ENCODE results near the gene FZD8.

DNA sequence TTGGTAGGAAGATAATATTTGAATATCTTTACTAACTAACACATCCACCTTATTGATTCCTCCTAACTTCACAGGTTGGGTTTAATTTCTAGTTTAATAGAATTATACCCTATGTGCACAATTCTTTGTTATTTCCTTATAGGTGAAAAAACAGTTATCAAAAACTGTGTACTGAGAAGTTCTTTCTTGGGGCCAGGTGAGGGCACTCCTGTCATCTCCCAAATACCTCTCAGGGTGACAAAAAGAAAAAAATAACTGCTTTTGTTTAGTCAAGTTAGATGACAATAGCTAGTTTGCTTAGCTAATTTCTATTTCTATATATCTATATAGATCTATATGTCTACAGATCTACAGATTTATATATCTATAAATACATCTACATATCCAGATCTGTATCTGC, 10.1 kb downstream of the FZD8 start:
- TF ChIP-seq EZH2 (IDR thresholded peaks at IDR 0.05), result no peak
- TF ChIP-seq FOXP2 (optimal IDR thresholded peaks at IDR 0.05; ENCODE audit: control extremely low read depth, extremely low read length, insufficient read depth), result no peak
- no peak for TF ChIP-seq POLR2AphosphoS5 (IDR thresholded peaks at IDR 0.05; ENCODE audit: borderline replicate concordance, low read depth, low read length)

All from SK-N-MC (cell line).